ENCODE results near the gene PLAAT5.
"Not testable (repeated sequence)": the region's sequence is repeated elsewhere in the genome, so short reads cannot be mapped to it uniquely, and the experiment has no call there.

The PLAAT5 gene, protein sequence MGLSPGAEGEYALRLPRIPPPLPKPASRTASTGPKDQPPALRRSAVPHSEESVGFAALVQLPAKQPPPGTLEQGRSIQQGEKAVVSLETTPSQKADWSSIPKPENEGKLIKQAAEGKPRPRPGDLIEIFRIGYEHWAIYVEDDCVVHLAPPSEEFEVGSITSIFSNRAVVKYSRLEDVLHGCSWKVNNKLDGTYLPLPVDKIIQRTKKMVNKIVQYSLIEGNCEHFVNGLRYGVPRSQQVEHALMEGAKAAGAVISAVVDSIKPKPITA

DNA sequence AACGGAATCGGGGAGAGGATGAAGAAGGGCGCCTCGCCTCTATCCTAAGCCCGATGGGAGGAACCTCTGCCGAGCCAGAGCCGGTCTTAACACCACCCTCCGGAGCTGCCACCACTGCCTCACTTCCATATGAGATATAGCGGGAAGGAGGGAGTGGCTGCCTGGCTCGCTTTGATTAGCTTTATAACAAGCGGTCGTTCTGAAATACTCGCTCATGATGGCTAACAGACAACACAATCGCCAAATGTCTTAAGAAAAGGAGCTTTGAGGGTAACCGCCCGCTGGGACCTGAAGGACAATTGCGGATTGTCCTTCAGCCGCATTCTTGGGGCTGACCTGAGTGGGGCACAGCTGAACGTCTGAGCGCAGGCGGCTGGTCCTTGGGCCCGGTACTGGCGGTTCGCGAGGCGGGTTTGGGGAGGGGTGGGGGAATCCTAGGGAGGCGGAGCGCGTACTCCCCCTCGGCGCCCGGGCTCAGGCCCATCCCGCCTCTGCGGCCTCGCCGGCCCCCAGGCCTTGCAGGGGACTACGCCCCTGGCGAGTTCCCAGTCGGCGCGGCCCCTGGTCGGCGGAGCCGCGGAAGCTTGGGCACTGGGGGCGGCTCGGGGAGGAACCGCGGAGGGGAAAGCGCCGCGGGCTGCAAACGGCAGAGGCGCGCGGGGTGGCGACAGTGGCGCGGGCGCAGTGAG is at the start of gene PLAAT5:
PLAAT5 (minus strand) TSS at position 617 of the 689 bp plus-strand sequence; CDS start at position 484, 133 bp downstream.
- peak within 1 kb of the TSS; percentile 38 for H3K4me3 ChIP-seq (ENCODE audit: low read depth, low read length)

DNA sequence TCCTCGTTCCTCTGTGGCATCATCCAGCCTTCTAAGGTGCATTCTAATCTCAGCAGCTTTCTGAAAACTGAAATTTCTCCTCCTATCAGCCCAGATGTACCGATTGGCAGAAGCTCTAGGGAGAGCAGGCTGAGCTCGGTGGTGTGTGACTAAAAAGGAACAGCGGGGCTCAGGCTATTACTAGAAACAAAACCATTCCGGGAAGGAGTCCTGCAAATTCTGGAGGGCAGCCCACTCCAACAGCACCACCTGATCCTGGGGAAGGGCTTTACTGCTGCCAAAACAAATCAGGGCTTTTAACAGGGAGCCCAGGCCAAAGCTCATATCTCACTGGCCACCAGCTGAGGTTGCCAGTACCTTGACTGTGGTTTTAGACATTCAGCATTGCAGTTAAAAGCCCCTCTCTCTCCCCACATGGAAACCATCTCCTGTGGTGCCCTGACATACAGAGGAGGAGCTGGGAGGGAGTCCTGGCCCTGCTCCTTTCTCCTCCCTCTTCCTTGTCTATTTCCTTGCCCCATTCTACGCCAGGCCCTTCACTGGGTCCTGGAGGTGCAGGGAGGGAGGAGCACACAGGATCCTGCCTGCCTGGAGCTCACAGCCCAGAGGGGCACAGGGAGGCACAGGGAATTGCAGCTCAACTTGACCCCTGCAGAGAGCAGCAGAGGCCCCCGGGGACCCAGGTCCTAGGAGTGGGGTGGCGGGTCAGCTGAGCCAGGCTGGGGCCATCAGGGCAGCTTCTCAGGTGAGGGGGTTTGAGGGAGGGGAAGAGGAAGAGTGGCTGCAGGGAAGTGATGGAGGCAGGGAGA is 46.5 kb upstream of the PLAAT5 start:
- no peak overlapping the region for H3K4me3 ChIP-seq (ENCODE audit: low read depth, low read length)

DNA sequence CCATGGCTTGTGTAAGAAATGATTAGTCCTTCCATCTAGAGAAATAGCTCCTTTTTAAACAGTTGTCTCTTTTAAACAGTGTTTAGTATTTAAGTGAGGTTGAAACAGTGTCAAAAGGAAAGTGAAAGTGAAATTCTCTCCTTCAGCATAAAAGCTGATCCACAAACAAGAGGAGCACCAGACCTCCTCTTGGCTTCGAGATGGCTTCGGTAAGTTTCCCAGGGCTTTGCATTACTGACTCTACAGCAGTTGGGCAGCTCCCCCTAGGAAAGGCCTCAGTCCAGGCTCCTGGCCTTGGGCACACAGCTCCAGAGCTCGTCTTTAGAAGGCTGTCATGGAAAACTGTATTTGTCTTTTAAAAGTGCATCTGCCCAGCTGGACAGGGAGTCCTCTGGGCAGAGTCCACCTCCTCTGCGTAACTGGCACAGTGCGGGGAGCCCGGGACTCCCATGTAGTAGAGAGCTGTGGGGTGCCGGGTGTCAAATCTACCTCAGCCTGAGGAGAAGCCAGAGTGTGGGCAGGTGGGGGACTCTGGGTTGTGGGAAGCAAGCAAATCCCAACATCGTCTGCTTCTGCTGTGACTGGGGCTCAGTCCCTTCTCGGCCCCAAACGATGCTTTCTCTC is 45.8 kb upstream of the PLAAT5 start, which contains the start of gene PLAAT4:
PLAAT4 (plus strand) TSS at position 140 of the 624 bp plus-strand sequence; CDS start at position 201, 61 bp downstream.
- H3K4me3 ChIP-seq (ENCODE audit: low read depth, low read length), result no peak within 1 kb of the TSS

DNA sequence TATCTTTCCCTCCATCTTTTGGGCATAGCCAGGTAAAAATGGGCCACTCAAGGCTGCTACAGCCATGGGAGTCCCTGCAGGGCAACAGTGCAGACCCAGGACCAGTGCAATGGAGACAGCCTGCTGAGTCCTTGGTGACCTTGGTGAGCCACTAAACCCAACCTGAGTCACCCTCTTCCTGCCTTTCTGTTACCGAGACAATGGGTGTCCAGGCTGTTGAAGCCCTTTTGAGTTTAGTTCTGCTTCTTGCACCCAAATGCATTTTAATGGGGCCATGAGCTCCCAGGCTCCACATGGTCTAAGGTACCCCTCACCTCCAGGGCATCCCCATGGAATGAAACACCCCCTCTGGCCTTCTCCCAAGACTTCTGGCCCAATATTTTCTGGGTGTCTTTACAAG is 44.8 kb upstream of the PLAAT5 start:
- H3K4me3 ChIP-seq (ENCODE audit: low read depth, low read length), result no peak overlapping the region

DNA sequence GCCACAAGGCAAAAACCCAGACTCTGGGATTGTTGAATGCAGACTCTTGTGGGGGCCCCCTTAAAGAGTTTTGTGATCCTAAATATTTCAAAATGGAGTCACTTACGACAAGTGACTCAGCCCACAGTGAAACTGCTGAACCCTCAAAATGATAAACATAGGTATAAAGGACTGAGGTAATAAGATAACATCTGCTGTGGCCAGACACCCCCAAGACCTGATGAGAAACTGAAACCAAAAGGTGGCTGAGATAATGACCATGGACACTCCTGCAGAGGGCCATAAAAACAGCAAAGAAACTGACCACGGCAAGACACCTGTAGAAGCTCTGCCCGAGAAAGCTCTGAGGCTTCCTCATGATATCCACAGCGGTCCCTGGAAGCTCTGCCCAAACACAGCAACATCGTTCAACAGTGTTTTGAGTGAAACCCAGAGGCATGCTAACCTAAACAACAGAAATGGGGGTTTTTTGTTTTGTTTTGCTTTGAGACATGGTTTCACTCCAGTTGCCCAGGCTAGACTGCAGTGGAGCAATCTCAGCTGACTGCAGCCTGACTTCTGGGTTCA is 44.0 kb upstream of the PLAAT5 start:
- no peak overlapping the region for H3K4me3 ChIP-seq (ENCODE audit: low read depth, low read length)

DNA sequence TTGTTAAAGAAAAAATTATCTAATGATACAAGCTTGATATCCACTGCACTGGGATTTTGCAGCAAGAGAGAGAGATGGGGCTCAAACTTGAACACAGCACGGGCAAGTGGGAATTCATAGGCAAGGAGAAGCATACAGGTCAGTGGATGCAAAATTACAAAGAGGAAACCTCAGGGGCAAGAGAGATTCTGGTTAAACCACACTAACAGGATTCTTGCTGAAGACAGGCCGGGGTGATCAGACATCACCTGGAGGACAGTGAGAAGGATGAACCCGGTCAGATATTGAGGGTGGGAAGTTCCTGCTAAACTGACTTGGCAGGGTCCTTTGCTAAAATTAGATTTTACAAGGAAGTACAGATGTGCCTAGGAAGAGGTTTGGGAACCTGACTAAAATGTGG is 43.1 kb upstream of the PLAAT5 start:
- H3K4me3 ChIP-seq (ENCODE audit: low read depth, low read length), result no peak overlapping the region

DNA sequence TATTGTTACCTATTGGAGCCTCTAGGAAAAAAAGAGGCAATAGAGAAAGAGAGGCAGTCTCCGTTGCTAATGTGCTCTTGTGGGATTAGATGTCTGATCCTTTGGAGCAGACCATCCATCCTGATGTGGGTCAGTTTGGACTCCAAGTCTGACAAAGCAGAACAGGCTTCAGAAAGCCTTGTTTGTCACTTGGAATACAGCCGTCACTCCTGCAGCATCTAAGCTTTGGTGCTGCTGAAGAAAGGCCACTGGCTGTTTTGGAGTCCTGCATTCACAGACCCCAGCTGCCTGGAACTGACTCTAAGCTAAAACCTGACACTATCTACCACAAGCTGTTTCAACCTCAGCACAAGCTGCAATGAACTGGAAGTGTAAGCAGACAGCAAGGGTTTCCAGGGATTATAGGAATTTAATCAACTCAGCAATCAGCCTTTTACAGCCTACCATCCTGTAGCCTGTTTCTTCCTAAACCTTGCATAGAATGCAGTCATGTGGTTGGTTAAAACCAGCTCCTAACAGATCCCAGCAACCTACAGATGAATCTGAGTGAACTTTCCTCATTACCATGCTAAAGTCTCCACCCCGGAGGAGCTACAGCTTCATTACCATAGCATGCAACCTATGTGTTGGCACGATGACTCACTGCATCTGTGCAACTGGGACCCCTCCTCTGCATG is 42.0 kb upstream of the PLAAT5 start:
- H3K4me3 ChIP-seq (ENCODE audit: low read depth, low read length), result no peak overlapping the region

DNA sequence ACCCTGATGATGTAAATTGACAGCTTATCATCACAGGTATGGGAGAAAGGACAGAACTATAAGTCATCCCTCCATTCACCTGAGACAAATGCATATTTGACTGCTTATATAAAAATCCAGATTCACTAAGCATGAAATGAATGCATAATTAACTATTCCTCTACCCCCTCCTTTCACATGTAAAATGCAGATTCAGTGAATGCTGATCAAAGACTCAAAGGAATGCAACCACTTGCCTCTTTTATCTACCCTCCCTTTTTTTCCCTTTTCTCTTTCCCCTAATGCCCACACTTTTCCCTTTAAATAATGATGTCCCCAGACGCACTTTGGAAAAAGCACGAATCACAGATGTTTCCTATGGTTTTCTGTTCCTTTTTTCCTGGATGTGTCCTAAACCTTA is 41.1 kb upstream of the PLAAT5 start:
- no peak overlapping the region for H3K4me3 ChIP-seq (ENCODE audit: low read depth, low read length)

DNA sequence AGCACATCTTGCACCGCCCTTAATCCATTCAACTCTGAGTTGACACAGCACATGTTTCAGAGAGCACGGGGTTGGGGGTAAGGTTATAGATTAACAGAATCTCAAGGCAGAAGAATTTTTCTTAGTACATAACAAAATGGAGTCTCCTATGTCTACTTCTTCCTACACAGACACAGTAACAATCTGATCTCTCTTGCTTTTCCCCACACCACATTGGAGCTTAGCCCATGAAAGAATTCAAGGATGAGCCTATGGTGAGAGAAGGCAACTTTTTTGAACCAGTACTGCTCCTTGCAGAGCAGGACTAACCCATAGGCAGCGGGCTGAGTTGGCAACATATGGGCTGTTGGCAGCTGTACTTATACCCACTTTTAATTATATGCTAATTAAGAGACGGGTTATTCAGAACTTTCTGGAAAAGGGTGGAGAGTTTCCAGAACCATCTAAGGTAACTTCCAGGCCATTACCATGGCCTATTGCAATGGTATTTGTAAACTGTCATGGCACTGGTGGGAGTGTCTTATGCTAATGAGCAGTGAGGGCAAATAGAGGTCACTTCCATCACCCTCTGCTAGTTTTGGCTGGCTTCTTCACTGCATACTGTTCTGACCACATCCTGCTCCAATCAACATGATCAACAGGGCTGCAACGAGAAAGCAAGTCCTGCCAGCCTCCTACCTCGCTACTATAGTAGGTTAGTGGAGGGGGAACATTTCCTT is 40.3 kb upstream of the PLAAT5 start:
- not testable (repeated sequence) for H3K4me3 ChIP-seq (ENCODE audit: low read depth, low read length)

DNA sequence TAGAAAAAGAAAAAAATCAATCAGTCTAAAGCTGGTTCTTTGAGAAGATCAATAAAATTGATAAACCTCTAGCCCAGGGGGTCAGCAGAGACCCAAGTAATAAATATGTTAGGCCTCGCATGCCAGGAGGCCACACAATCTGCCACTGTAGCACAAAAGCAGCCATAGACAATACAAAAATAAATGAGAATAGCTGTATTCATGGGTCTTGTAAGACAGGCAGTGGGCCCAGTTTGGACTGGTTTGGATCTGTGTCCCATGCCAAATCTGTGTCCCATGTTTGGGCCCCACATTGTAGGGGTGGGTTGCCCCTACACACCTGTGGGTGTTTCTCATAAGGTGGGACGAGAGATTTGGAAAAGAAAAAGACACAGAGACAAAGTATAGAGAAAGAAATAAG is 39.1 kb upstream of the PLAAT5 start:
- no peak overlapping the region for H3K4me3 ChIP-seq (ENCODE audit: low read depth, low read length)

DNA sequence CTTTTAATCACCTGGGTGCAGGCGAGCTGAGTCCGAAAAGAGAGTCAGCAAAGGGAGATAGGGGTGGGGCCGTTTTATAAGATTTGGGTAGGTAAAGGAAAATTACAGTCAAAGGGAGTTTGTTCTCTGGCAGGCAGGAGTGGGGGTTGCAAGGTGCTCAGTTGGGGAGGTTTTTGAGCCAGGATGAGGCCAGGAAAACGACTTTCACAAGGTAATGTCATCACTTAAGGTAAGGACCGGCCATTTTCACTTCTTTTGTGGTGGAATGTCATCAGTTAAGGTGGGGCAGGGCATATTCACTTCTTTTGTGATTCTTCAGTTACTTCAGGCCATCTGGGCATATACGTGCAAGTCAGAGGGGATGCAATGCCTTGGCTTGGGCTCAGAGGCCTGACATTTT is 38.4 kb upstream of the PLAAT5 start:
- H3K4me3 ChIP-seq (ENCODE audit: low read depth, low read length), result not testable (repeated sequence)

DNA sequence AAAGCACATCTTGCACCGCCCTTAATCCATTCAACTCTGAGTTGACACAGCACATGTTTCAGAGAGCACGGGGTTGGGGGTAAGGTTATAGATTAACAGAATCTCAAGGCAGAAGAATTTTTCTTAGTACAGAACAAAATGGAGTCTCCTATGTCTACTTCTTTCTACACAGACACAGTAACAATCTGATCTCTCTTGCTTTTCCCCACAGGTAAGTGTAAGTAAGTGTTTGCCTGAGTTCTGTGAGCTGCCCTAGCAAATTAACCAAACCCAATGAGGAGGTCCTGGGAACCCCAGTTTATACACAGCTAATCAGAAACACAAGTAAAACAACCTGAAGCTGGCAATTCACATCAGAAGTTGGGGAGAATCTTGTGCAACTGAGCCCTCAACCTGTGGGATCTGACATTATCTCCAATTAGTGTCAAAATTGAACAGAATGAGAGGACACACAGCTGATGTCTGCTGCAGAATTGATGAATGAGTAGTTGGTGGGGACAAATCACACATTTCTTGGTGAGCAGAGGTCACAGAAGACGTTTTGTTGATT is 37.8 kb upstream of the PLAAT5 start:
- H3K4me3 ChIP-seq (ENCODE audit: low read depth, low read length), result not testable (repeated sequence)

DNA sequence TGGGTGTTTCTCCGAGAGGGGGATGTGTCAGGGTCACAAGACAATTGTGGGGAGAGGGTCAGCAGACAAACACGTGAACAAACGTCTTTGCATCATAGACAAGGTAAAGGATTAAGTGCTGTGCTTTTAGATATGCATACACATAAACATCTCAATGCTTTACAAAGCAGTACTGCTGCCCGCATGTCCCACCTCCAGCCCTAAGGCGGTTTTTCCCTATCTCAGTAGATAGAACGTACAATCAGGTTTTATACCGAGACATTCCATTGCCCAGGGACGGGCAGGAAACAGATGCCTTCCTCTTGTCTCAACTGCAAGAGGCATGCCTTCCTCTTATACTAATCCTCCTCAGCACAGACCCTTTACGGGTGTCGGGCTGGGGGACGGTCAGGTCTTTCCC is 37.2 kb upstream of the PLAAT5 start:
- not testable (repeated sequence) for H3K4me3 ChIP-seq (ENCODE audit: low read depth, low read length)

DNA sequence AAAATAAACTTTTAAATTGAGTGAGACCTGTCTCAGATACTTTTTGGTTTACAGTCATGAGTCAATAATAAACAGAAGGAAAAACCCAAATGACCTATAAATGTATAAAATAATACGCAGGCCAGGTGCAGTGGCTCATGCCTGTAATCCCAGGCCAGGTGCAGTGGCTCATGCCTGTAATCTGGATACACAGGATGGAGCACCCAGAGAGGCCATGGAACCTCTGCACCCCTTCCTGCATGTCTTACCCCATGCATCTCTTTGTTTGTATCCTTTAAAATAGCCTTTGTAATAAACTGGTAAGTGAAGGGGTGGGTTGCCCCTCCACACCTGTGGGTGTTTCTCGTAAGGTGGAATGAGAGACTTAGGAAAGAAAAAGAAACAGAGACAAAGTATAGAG is 36.7 kb upstream of the PLAAT5 start:
- no peak overlapping the region for H3K4me3 ChIP-seq (ENCODE audit: low read depth, low read length)

DNA sequence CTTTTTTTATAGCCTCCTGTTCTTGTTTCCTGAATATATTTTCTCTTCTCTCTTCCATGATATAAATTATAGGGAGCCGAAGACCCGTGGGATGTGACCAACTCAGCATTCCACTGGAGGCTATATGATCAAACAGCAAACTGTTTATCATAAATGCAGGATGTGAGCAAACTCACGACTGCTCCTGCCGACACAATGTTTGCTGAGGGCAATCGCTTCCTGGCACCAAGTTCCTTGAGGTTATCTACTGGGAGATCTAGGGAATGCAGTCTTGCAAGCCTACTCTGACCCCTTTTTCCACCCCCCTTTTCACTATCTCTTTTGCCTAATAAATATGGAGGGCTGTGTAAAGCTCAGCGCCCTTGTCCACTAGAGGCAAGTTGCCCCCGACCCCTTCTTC is 32.2 kb upstream of the PLAAT5 start:
- no peak overlapping the region for H3K4me3 ChIP-seq (ENCODE audit: low read depth, low read length)

DNA sequence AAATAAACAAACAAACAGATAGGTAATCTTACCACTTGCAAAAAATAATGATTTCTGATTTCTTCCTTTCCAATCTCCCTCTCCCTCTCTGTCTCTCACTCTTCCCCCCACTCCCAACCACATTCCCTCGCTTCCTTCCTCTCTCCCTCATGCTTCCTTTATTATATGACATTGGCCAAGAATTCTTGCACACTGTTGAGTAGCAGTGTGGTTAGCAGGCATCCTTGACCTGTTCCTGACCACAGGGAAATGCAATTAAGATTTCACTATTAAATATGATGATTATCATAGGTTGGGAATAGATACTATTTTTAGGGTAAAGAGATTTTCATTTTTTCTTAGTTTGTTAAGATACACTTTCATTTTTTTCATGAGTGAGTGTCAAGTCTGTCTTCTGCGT is 30.9 kb upstream of the PLAAT5 start:
- no peak overlapping the region for H3K4me3 ChIP-seq (ENCODE audit: low read depth, low read length)

DNA sequence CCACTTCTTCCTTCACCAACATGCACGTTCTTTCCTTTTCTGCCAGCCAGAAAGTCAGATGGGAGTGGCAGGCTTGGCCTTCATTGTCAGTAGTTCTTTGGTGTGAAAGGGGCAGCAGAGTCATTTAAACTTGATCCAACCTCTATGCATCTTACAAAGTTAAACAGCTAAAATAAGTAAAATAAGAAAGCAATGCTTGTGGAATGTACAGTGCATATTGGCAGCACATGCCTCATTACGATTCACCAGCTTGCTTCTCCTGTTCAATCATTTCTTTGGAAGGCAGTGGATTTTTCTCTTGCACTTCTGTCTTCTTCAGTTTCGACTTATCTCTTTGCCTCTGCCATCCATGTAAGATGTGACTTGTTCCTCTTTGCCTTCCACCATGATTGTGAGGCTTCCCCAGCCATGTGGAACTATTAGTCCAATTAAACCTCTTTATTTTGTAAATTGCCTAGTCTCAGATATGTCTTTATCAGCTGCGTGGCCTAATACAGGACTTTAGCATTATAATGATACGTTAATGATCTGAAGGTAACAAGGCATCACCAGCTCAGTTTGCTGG is 29.7 kb upstream of the PLAAT5 start:
- H3K4me3 ChIP-seq (ENCODE audit: low read depth, low read length), result no peak overlapping the region

DNA sequence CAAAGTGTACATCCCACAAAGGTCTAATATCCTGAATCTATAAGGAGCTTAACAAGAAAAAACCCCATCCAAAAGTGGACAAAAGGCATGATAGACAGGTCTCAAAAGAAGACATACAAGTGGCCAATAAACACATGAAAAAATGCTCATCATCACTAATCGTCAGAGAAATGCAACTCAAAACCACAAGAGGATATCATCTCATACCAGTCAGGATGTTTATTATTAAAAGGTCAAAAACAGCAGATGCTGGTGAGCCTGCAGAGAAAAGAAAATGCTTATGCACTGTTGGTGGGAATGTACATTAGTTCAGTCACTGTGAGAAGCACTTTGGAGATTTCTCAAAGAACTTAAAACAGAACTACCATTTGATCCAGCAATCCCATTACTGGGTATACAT is 27.6 kb upstream of the PLAAT5 start:
- no peak overlapping the region for H3K4me3 ChIP-seq (ENCODE audit: low read depth, low read length)

DNA sequence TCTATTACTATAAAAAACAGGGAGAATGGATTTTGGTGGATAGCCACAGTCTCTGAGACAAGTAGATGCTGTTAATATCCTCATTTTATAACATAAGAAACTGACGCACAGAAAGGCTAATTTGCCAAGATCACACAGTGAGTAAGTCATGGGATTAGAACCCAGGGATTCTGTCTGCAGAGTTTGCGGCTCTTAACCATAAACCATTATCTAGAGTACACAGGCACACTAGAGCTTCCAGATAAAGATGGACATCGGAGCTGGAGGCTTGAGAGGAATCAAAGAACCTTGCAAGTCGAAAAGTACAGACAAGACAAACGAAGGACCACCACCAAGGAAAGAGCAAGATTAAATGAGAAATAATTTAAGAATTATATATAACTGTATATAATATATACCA is 26.2 kb upstream of the PLAAT5 start:
- H3K4me3 ChIP-seq (ENCODE audit: low read depth, low read length), result no peak overlapping the region

Measured in iPS-11a (cell line).